ENCODE results near the gene DTYMK.
"Not testable (repeated sequence)": the region's sequence is repeated elsewhere in the genome, so short reads cannot be mapped to it uniquely, and the experiment has no call there.

DTYMK gene

GRCh38 chr2:241666627-241667400 is 19.8 kb downstream of the DTYMK start:
- no peak for TF ChIP-seq CTCF (IDR thresholded peaks at IDR 0.05; ENCODE audit: insufficient read depth, low read depth, low read length, missing control alignments)
- no peak overlapping the region for H3K4me3 ChIP-seq (ENCODE audit: low read length)
- DNase-seq (ENCODE audit: low read depth): no peak

GRCh38 chr2:241665731-241666440 is 20.7 kb downstream of the DTYMK start:
- no peak overlapping the region for H3K4me3 ChIP-seq (ENCODE audit: low read length)

GRCh38 chr2:241662731-241663130 is 23.9 kb downstream of the DTYMK start:
- not testable (repeated sequence) for H3K4me3 ChIP-seq (ENCODE audit: low read length); DNase-seq (ENCODE audit: low read depth)

More at GRCh38 chr2:241665731-241666440, 20.7 kb downstream of the DTYMK start:
- TF ChIP-seq CTCF (IDR thresholded peaks at IDR 0.05; ENCODE audit: insufficient read depth, low read depth, low read length, missing control alignments): no peak
- no peak for DNase-seq (ENCODE audit: low read depth)

- no peak for DNase-seq (ENCODE audit: low read depth)
- TF ChIP-seq CTCF (IDR thresholded peaks at IDR 0.05; ENCODE audit: insufficient read depth, low read depth, low read length, missing control alignments): no peak
- H3K4me3 ChIP-seq (ENCODE audit: low read length): no peak overlapping the region
Observed at GRCh38 chr2:241660593-241661213, 25.9 kb downstream of the DTYMK start.

- DNase-seq (ENCODE audit: low read depth): peak; percentile 75
- peak; percentile 75 for TF ChIP-seq CTCF (IDR thresholded peaks at IDR 0.05; ENCODE audit: insufficient read depth, low read depth, low read length, missing control alignments)
- no peak overlapping the region for H3K4me3 ChIP-seq (ENCODE audit: low read length)
Observed at GRCh38 chr2:241659150-241659739, 27.4 kb downstream of the DTYMK start.

- no peak for DNase-seq (ENCODE audit: low read depth)
- no peak overlapping the region for H3K4me3 ChIP-seq (ENCODE audit: low read length)
- TF ChIP-seq CTCF (IDR thresholded peaks at IDR 0.05; ENCODE audit: insufficient read depth, low read depth, low read length, missing control alignments): no peak
Observed at GRCh38 chr2:241658296-241658695, 28.3 kb downstream of the DTYMK start.

GRCh38 chr2:241657786-241658254 is 28.8 kb downstream of the DTYMK start:
- no peak for TF ChIP-seq CTCF (IDR thresholded peaks at IDR 0.05; ENCODE audit: insufficient read depth, low read depth, low read length, missing control alignments)
- no peak for DNase-seq (ENCODE audit: low read depth)
- no peak overlapping the region for H3K4me3 ChIP-seq (ENCODE audit: low read length)

Measured in epithelial cell of esophagus (primary cell).